Activated naive CD4-positive, alpha-beta T cell treated with Interleukin-2 at 50 U/mL for 16 hours (primary cell): Measurements from ENCODE around the gene MAMDC4.
"Not testable (repeated sequence)": the region's sequence is repeated elsewhere in the genome, so short reads cannot be mapped to it uniquely, and the experiment has no call there.

Experiments
- DNase-seq: peaks from one replicate; pipeline ENCODE4 v3.0.0-alpha.2; 2020

Gene MAMDC4

DNA sequence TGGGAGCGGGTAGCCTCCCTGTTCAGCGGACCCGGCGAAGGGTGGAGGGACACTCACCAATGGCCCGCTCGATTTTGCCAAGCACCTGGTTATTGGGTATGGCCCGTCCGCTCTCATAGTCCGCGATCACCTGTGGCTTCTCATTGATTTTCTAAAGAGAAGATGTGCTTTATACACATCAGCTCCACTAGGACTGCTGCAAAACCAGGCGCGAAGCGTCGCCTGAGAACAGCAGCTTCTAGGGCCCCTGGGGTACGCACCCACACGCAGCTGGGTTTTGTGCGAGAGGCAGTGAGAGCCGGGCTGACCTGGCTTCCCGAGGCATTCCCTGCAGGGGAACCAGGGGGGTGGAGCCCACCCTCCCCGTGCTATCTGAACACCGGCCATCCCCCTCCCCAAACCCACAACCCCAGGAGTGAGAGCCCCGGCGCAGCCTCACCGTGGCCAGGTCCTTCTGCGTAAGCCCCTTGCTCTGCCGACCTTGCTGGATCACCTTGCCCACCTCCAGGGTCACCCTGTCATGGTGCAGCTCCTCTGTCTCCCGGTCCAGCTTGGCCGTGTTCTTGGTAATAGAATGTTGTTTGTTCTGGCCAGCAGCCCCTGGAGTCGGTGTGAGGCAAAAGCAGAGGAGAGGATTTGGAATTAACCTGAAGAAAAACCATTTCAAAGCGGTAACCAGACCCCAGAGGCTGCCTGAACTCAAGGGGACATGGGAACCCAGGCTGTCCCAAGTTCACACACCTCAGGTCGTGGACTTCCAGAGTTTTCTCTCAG is 10.9 kb downstream of the MAMDC4 start:
- no peak for DNase-seq

DNA sequence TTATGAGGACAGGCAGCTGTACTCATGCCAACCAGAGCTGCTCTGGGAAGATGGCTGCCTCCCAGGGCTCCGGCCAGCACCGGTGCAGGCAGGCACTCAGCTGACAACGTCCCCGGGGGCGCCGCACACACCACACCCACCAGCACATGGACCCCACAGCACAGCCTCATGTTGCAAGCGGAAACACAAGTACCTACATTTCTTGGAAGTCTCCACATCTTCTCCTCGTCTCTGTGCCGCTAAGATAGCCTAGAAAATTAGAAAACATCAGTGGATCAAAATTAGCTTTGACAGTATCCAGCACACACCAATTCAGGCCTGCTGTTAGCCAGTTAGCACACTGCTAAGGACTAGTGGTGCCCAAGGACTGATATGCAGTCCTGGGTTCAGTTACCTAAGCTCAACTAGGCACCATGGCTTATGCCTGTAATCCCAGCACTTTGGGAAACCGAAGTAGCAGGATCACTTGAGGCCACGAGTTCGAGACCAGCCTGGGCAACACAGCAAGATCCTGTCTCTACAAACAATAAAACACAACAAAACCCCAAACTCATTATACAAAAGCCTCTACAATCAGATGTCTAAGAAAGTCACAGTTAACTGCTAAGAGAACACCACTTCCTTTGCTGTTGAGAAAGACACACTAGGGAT is 11.6 kb downstream of the MAMDC4 start:
- no peak for DNase-seq

DNA sequence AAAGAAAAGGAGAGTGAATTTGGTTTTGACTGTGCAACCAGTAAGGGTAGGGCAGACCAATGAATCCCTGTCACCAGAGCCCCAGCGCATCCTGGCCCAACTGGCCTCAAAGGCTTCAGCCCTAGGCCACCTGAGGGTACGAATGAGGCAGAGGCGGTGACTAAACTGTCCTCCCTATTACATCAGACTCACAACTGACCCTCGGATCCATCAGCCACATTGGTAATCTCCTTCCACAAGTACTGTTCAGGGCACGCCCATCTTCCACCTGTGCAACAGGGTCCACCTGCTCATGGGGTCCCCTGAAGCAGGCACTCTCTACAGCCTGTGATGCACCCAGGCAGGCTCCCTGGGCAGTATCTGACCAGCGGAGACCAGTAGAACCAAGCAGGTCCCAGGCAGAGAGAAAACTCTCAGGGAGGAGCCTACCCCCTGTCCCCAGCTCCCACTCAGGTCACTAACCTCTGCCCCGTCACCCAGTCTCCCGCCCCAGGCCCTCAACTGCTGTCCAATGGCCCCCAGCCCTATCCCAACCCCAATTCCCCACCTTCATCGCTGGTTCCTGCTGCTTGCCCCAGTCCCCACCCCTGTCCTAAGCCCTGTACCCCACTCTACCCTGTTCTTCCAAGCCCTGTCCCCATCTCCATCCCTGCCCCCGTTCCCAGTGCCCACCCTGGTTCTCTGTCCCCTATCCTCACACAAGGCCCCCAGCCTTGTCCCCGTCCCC is 13.1 kb downstream of the MAMDC4 start:
- no peak for DNase-seq

DNA sequence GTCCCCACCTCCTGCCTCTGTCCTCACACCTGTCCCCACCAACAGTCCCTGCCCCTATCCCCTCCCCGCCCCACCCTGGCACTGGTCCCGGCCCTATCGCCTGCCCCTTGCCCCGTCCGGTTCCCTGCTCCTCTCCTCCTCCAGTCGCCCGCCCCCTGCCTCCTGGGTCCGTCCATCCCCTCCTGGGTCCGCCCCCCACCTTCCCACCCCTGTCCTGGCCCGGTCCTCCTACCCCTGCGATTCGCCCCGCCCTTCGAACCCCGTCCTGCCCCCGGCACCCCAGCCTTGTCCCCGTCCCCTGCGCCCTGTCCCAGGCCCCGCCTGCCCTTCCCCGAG is 13.6 kb downstream of the MAMDC4 start:
- DNase-seq, result no peak

DNA sequence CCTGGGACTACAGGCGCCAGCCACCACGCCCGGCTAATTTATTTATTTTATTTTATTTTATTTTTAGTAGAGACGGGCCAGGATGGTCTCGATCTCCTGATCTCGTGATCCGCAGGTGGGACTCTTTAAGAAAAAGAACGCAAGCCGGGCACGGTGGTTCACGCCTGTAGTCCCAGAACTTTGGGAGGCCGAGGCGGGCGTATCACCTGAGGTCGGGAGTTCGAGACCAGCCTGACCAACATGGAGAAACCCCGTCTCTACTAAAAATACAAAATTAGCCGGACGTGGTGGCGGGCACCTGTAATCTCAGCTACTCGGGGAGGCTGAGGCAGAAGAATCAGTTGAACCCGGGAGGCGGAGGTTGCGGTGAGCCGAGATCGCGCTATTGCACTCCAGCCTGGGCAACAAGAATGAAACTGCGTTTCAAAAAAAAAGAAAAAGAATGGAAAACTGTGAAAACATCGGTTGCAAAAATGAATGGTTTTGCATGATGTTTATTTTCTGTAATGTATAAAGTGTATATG is 14.8 kb downstream of the MAMDC4 start:
- DNase-seq, result not testable (repeated sequence)

DNA sequence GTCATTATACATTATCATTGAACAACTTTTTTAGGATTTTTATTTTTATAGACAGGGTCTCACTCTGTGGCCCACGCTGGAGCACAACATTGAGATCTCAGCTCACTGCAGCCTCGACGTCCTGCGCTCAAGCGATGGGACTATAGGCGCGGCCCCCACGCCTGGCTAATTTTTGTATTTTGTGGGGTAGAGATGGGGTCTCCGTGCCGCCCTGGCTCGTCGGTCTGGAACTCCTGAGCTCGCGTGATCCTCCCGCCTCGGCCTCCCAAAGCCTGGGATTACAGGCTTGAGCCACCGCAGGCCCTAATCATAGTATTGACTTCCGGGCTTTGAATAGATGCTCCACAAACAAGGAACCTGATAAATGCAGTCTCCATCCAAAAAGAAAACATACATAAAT is 15.3 kb downstream of the MAMDC4 start:
- DNase-seq, result no peak

DNA sequence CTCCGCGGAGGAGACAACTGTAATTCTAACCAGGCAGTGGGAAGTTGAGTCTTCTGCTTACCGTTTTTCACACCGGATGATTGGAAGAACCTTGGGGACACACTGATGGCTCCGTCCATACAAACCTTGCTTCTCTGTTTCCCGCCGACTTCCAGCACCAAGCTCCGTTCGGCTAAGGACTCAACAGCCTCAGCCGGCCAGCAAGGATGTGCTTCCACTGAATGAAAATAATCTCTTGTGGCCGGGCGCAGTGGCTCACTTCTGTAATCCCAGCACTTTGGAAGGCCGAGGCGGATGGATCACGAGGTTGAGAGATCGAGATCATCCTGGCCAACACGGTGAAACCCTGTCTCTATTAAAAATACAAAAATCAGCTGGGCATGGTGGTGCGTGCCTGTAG is 15.8 kb downstream of the MAMDC4 start:
- no peak for DNase-seq

DNA sequence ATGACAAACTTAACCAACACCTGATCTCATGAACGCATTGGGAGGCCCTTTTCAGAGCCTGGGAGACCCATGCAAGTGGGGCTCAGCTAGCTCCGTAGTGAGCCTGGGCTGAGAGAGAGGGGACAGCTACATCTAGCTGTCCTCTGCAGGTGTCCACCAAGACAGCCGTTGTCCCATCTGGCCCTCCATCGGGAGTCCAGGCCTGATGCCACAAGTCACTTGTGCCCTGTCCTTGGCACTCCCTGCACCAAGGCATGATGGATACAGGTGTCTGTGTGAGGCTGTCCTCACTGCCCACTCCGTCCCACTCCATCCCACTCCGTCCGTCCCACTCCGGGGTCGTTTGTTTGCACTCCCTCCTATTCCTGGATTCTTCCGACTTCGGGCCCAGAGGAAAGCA is 16.5 kb downstream of the MAMDC4 start:
- DNase-seq, result no peak

DNA sequence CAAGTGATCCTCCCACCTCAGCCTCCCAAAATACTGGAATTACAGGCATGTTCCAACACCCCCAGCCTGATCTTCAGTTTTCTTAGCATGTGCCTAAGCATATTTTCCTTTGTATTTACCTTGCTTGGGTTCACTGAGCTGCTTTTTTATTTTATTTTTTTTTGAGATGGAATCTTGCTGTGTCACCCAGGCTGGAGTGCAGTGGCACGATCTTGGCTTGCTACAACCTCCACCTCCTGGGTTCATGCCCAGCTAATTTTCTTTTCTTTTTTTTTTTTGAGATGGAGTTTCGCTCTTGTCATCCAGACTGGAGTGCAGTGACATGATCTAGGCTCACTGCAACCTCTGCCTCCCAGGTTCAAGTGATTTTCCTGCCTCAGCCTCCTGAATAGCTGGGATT is 17.5 kb downstream of the MAMDC4 start:
- DNase-seq, result not testable (repeated sequence)

DNA sequence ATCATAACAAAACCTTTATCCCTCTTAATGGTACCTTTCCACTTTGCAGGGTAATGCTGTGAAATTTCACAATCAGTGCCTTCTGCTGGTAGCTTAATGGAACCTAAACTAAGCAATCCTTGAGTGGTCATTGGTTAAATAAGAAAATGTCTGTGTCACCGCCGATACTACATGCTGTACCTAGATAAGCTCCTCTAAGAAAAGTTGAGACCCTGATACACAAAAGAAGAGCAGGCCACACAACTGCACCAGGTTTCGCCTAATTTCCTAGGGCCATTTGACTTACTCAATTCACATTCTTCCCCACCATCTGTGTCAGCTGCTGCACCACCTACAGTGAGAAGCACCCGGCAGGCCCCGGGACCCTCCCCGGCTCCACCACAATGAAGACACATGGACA is 23.0 kb downstream of the MAMDC4 start:
- DNase-seq, result no peak

DNA sequence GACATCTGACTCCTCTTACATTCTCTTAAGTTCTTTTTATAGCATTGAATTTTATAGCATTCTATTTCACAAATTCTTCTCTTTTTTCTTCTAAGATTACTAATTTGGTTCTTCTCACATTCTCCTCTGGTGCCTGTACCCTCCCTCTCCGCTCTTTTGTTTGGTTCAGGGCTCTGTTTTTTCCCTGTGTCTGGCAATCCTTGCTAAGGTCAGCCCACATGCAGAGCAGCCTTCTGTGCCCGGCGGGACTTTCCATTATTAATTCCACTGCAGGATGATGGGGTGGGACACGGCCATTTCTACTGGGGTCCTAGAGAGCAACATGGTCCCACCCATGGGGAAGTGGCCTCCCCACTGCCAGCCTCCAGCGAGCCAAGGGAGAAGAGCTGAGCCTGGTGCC is 24.3 kb downstream of the MAMDC4 start:
- DNase-seq, result no peak

DNA sequence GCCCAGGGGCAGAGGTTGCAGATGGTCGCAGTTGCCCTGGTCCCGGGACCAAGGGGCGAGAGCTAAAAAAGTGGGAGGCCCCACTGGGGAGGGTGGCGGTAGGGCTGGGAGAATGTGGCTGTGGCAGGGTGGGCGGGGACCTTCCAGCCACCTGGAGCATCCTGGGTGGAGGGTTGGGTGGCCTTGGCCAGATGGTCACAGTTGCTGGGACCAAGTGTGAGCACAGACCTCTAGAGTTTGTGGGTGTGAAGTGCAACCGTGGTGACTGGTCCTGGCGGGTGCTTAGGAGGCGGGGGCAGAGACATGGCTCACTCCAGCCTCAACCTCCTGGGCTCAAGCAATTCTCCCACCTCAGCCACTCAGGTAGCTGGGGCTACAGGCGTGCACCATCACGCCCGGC is 28.5 kb downstream of the MAMDC4 start:
- no peak for DNase-seq

DNA sequence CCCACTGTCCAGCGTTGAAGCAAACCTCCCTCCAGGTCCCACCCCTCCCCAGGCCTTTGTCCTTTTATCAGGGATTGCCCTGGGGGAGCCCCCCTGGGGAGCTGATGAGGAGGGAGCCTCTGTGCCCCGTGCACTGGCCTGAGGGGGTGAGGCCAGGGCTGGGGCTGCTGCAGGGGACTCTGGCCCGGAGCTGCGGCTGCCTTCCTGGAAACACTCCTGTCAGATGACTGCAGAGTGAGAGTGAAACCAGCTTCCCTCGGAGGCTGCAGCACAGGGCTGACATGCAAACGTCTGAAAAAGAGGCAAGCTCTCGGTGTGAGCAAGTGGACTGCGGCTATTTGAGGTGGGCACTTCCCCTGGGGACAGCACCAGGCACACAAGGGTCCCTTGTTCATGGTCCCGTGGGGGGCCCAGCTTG is 29.6 kb downstream of the MAMDC4 start:
- peak; percentile 58 for DNase-seq

DNA sequence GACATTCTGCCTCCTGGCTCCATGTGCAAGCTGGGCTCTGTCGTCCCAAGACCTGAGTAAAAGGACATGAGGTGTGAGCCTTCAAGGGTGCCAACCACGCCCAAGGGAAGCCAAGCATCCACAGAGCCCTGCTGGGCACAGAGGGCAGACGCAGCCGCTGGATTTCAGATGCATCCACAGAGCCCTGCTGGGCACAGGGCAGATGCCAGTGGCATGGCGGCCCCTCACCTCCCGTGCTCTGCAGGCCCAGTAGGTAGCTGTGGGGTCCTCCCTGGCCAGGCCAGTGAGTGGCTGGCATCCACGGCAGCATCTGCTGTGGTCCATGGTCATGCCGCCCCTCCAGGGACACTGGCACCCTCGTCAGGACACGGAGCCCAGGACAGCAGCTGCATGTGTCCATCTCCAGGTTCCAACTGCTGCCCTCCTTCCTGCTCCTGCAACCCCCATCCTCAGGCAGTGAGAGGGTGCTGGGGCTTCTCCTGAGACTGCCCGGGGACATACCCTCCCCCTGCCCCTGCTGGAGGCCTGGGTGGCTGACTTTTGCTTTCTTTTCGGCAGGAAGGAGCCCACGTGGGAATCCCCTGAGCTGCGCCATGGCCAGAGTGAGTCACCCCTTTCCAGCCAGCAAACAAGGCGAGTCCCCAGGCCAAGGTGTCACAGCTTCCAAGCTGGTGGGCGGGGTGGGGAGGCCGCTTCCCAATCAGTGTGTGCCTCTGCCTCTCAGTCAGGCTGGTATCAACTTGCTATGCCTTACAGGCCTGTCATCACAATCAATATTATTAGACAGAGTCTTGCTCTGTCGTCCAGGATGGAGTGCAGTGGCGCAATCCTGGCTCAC is 30.2 kb downstream of the MAMDC4 start:
- DNase-seq, result peak; percentile 93

DNA sequence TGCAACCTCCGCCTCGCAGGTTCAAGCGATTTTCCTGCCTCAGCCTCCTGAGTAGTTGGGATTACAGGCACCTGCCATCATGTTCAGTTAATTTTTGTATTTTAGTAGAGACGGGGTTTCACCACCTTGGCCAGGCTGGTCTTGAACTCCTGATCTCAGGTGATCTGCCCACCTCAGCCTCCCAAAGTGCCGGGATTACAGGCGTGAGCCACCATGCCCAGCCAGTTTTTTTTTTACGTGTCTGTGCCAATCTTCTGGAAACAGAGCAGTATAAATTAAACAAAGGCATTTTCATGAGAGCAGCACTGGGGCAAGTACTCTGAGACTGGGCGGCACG is 30.8 kb downstream of the MAMDC4 start:
- not testable (repeated sequence) for DNase-seq

DNA sequence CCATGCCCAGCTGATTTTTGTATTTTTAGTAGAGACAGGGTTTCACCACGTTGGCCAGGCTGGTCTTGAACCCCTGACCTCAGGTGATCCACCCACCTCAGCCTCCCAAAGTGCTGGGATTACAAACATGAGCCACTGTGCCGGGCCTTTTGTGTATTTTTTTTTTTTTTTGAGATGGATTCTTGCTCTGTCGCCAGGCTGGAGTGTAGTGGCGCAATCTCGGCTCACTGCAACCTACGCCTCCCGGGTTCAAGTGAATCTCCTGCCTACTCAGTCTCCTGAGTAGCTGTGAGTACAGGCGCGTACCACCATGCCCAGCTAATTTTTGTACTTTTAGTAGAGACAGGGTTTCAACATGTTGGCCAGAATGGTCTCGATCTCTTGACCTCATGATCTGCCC is 31.5 kb downstream of the MAMDC4 start:
- not testable (repeated sequence) for DNase-seq

DNA sequence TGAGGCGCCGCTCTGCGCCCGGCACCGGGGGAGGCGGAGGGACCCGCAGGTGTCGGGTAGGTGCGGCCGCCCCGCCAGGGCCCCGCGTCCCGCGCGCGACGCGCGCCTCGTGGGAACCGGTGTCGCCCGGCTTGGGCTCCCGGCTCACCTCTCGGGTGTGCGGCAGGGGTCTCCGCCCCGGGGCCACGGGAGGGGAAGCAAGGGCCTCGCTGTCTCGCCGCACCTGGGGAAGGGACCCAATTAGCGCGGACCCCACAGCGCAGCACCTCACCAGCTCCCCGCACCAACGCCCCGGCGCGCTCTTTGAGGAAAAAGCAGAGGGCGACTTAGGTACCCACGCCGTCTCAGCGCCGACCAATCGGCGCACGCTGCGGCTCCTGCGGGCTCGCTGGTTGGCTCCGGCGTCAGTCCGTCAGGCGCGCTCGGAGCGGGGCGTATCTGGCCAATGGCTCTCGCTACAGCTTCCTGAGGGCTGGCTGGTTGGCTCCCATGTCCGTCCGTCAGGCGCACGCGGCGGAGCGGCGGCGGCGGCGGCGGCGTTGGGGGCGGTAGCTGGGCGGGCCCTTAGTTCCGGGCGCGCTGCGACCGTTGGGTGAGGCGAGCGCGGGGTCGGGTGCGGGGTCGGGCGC is 33.9 kb downstream of the MAMDC4 start, which contains the start of gene TRAF2:
Gene TRAF2, plus strand, starts transcription at position 567 of the 629 bp plus-strand sequence. CDS start 12,225 bp downstream, outside the sequence.
- DNase-seq, result peak; percentile 98

DNA sequence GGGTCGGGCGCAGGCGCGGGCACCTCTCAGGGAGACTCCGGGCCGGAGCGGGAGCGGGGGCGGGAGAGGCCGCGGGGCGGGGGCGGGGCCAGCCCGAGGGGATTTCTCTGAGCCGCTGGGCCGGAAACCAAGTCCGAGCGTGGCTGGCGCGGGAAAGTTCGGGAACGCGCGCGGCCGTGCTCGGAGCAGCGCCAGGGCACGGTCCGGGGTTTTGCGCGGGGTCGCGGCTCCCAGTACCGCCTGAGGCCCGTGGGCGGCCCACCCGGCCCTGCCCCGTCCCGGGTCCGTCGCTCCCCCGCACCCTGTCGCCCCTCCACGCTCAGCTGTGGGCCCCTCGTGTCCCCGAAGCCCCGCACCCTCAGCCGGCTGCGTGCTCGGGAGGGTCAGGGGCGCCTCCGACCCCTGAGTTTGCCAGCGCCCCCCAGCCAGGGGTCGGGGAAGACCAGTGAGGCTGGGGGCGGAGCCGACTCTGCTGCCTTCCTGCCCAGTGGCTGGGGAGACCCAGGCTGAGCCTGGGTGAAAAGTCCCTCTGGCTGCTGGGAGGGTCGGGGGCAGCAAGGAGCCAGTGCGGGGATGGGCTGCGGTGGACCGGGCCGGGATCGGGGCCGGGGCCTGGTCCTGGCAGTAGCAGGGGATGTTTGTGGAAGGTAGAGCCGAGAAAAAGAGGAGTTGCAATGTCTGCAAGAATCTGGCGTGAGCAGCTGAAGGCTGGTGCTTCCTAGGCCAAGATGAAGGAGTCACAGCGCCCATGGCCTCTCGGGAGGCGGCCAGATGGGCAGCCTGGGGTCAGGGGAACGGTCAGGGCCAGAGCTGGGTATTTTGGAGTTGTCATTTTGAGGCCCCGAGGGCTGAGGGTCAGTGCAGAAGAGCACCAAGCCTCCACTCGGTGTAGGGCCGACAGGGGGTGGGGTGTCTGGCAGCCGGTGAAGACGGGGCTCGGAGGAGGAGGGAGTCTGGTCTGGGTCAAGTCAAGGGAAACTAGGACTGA is 34.8 kb downstream of the MAMDC4 start:
- DNase-seq, result peak; percentile 45

DNA sequence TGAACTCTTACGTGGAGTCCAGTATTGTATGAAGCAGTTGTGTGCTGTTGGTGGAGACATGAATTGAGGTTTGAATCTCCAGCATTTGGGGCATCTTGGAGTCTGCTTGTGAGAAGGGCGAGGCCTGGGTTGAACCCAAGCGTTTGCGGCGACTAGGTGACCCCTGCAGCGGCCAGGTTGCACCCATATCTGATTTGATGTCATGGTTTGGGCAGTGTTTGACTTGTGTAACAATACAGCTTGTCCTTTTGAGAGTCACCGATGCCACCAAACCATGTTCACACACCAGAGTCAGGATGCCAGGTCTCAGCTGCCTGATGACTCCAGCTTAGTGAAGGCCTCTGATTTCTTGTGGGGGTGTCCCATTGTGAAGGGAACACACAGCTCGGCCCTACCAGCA is 36.3 kb downstream of the MAMDC4 start:
- no peak for DNase-seq

DNA sequence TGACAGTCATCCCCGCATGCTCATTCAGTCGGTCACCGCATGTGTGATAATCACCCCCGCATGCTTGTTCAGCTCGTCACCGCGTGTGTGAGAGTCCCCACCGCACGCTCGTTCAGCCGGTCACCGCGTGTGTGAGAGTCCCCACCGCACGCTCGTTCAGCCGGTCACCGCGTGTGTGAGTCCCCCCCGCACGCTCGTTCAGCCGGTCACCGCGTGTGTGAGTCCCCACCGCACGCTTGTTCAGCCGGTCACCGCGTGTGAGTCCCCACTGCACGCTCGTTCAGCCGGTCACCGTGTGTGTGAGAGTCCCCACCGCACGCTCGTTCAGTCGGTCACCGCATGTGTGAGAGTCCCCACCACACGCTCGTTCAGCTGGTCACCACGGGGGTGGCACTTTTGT is 37.7 kb downstream of the MAMDC4 start:
- DNase-seq, result no peak

DNA sequence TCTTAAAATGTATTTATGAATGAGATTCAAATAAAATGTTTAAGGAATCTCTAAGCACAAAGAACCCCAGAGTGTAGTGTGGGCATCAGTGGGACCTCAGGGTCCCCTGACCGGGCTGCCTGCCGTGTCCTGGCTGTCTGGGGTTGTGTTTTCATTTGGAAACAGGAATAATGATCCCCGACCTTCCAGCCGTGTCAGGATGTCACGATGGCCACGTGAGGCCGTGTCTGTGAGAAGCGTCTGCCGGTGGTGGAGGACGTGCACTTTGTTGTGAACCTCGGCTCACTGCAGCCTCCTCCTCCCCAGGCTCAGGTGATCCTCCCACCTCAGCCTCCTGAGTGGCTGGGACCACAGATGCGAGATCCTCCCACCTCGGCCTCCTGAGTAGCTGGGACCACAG is 38.5 kb downstream of the MAMDC4 start:
- DNase-seq, result no peak
